SK-N-SH treated with all-trans-retinoic acid at 6 μM for 48 hours (cell line): ENCODE data around the gene GSTP1.

Experiments
- ARNTL ChIP-seq: fragments of 450-650 bp; formaldehyde crosslinking; IDR thresholded peaks from 2 replicates; pipeline ENCODE4 v1.5.0; 2020; ENCODE audit warnings: low read depth, mild to moderate bottlenecking, moderate library complexity, borderline replicate concordance
- GLIS3 ChIP-seq: fragments of 250-450 bp; sonication (Bioruptor Pico); IDR thresholded peaks from 2 replicates; pipeline ENCODE4 v1.5.0; 2020; ENCODE audit warnings: mild to moderate bottlenecking, moderate library complexity
- ISL1 ChIP-seq: fragments of 250-450 bp; sonication (Bioruptor Pico); IDR thresholded peaks from 2 replicates; pipeline ENCODE4 v2.1.2; 2022; ENCODE audit warnings: mild to moderate bottlenecking, moderate library complexity
- PATZ1 ChIP-seq: fragments of 250-450 bp; sonication (Bioruptor Pico); IDR thresholded peaks from 2 replicates; pipeline ENCODE4 v1.8.0; 2020; ENCODE audit warnings: mild to moderate bottlenecking, moderate library complexity, borderline replicate concordance
- RARB ChIP-seq: fragments of 250-450 bp; sonication (Bioruptor Pico); IDR thresholded peaks from 2 replicates; pipeline ENCODE4 v1.8.0; 2021; ENCODE audit warnings: mild to moderate bottlenecking, moderate library complexity
- TOX ChIP-seq: fragments of 250-450 bp; sonication (Bioruptor Pico); IDR thresholded peaks from 2 replicates; pipeline ENCODE4 v1.8.0; 2021; ENCODE audit warnings: mild to moderate bottlenecking, moderate library complexity, borderline replicate concordance
- TF ChIP-seq, protein P1 (sequence below): fragments of 250-450 bp; sonication (Bioruptor Pico); IDR thresholded peaks from 2 replicates; pipeline ENCODE4 v1.8.0; 2021; ENCODE audit warnings: low read depth, mild to moderate bottlenecking, moderate library complexity, borderline replicate concordance
- TF ChIP-seq, protein P2 (sequence below): fragments of 250-450 bp; sonication (Bioruptor Pico); IDR thresholded peaks from 2 replicates; pipeline ENCODE4 v1.5.1; 2020; ENCODE audit warnings: low read depth, mild to moderate bottlenecking, moderate library complexity

DNA sequence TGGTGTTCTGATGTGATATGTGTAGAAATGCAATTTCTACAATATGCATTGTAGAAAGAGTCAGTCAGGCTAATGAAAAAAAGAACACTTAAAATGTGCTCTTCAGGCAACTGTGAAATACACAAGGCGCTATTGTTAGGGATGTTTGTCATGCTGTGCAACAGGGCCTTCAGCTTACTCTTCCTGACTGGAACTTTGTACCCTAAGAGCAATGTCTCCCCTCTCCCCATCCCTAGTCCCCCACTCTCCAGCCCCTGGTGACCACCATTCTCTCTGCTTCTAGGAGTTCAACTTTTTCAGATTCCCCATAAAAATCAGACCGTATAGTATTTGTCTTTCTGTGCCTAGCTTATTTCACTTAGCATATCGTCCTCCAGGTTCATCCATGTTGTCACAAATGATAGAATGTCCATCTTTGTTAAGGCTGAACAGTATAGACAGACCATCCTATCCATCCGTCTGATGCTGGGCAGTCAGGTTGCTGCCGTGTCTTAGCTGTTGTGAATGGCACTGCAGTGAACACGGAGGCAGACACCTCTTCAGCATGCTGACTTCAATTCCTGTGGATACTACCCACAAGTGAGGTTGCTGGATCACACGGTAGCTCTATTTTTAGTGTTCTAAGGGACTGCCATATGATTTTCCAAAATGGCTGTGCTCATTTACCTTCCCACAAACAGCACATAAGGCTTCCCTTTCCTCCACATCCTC is 33.8 kb downstream of the GSTP1 start:
- TF ChIP-seq, protein P1, sequence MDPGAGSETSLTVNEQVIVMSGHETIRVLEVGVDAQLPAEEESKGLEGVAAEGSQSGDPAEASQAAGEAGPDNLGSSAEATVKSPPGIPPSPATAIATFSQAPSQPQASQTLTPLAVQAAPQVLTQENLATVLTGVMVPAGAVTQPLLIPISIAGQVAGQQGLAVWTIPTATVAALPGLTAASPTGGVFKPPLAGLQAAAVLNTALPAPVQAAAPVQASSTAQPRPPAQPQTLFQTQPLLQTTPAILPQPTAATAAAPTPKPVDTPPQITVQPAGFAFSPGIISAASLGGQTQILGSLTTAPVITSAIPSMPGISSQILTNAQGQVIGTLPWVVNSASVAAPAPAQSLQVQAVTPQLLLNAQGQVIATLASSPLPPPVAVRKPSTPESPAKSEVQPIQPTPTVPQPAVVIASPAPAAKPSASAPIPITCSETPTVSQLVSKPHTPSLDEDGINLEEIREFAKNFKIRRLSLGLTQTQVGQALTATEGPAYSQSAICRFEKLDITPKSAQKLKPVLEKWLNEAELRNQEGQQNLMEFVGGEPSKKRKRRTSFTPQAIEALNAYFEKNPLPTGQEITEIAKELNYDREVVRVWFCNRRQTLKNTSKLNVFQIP (CRISPR knock-in tag) = no peak
- TF ChIP-seq ARNTL (CRISPR knock-in tag) (no peak), GLIS3 (CRISPR knock-in tag) (no peak), TOX (CRISPR knock-in tag) (no peak), RARB (CRISPR knock-in tag) (no peak), PATZ1 (CRISPR knock-in tag) (no peak), ISL1 (CRISPR knock-in tag) (no peak)
- TF ChIP-seq, protein P2, sequence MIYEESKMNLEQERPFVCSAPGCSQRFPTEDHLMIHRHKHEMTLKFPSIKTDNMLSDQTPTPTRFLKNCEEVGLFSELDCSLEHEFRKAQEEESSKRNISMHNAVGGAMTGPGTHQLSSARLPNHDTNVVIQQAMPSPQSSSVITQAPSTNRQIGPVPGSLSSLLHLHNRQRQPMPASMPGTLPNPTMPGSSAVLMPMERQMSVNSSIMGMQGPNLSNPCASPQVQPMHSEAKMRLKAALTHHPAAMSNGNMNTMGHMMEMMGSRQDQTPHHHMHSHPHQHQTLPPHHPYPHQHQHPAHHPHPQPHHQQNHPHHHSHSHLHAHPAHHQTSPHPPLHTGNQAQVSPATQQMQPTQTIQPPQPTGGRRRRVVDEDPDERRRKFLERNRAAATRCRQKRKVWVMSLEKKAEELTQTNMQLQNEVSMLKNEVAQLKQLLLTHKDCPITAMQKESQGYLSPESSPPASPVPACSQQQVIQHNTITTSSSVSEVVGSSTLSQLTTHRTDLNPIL (CRISPR knock-in tag) = no peak
